Activated CD4-positive, alpha-beta T cell treated with anti-CD3 and anti-CD28 coated beads for 4 hours (primary cell): ENCODE measurements around the gene METTL18.
"Not testable (repeated sequence)": the region's sequence is repeated elsewhere in the genome, so short reads cannot be mapped to it uniquely, and the experiment has no call there.

Source experiments
- DNase-seq, 2 donors: peaks; one replicate each; pipeline ENCODE4 v3.0.0-alpha.2; 2020

METTL18 gene

DNA sequence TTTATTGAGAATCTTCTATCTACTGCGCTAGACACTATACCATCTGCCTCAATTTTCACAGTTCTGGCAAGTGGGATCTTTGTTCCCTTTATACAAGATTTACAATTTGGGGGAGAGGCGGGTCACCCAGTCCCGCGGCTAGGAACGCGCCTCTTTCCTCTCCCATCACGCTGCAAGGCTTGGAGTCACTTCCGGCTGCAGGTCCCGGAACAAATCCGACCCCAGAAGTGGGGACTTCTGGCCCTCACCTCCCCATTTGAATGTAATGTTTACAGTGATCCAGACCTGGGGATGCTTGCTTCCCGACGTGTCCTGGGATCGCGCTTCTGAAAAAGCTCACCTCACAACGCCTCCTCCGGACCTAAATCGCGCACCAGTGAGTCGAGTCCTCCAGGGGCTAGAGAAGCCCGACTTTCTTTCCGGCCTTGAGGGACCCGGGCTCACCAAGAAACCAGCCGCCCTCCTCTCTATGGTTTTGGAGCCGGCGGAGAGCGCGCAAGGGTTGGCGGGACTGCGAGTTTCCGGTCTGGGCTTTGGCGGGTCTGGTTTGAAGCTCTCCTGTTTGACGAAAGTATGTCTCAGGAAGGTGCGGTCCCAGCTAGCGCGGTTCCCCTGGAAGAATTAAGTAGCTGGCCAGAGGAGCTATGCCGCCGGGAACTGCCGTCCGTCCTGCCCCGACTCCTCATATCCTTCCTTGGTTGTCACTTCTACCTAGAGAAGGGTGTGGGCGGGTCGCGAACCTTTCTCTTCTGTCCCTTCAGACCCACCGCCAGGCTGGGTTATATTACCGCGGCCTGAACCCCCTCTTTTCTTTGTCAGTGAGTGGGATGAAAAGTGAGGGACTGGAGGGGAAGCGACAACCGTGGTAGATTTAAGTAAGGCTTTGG is at the start of gene METTL18:
Gene METTL18, minus strand, starts transcription at position 378 of the 887 bp plus-strand sequence. CDS start 1,212 bp downstream, outside the sequence.
- peak; percentile 87 to 89 for DNase-seq

DNA sequence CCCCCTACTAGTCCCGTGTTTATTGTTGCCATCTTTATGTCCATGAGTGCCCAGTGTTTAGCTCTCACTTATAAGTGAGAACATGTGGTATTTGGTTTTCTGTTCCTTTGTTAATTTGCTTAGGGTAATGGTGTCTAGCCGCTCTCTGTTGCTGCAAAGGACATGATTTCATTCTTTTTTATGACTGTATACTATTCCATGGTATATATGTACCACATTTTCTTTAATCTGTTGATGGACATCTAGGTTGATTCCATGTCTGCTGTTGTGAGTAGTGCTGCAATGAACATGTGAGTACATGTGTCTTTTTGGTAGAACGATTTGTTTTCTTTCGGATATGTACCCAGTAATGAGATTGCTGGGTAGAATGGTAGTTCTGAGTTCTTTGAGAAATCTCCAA is 44.2 kb upstream of the METTL18 start:
- DNase-seq: no peak

GRCh38 chr1:169836198-169836597 is 41.5 kb upstream of the METTL18 start:
- DNase-seq: no peak

- DNase-seq: no peak
Measured at GRCh38 chr1:169835647-169836046, 40.9 kb upstream of the METTL18 start.

- no peak for DNase-seq
Measured at GRCh38 chr1:169834869-169835268, 40.2 kb upstream of the METTL18 start.

GRCh38 chr1:169833179-169833901 is 38.6 kb upstream of the METTL18 start:
- DNase-seq: no peak

- no peak for DNase-seq
Measured at GRCh38 chr1:169829671-169830070, 35.0 kb upstream of the METTL18 start.

DNA sequence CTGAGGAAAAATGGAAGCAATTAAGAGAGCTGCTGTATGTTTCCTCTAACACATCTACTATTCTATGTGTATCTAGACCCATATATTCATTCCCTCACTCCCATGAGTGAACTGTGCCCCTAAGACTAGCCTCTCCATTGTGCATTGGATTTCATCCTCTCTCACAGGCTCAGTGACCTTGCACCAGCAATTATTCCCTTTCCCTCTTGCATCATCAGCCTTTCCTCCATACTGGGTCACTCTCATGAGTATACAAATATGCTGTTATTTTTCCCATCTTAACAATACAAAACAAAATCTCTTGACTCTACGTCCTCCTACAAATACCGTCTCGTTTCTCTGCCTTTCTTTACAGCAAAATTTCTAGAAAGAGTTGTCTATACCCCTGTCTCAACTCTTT is 29.4 kb upstream of the METTL18 start:
- DNase-seq: no peak

DNA sequence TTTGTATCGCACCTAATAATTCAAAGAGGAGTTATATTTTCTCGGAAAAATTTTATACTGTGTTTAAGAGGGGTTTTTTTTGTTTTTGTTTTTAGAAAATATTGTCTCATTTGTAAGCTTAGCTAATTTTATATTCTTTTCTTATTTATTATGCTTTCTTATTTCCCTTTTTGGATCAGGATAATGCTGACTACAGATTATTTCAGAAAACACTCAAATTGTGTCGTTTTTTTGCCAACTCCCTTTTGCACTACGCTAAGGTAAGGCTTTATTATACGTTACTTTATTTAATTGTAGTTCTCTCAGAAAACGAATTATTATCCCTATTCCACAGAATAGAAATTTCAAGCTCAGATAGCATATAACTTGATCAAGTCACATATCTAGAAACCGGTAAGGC is 26.8 kb upstream of the METTL18 start:
- no peak for DNase-seq

DNA sequence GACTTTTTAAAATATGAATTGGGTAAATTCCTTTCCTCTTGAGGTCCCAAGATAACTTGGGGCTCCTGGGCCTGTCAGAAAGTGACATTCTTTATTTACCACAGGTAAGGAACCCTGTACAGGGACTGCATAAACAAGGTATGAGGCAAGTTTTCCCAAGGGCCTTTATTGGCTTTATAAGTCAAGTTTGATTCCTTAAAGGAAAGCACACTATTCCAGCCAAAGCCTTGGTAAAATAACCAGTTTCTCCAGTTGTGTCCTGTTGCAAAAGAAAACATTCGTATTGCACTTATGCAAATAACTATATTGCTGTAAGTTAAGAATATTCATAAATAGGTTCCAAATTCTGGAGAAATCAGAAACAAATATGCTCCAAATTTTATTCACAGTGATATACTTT is 21.9 kb upstream of the METTL18 start:
- DNase-seq: no peak

- DNase-seq: no peak
Measured at GRCh38 chr1:169814265-169814664, 19.6 kb upstream of the METTL18 start.

DNA sequence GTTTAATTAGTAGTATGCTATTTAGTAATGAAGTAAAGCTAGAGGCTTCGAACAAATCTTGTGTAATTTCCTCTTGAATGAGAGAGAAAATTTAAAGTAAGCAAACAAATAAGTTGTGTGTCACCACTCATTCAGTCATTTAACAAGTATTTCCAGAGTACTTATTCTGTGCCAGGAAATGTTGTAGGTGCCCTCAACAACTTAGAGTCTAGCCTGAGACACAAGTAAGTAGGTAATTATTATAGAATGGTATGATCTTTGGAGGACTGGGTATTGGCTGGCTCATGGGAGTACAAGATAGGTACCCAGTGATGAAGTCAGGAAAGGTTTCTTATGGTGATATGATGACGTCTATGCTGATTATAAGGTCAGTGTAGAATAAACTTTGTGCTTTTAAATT is 17.4 kb upstream of the METTL18 start:
- DNase-seq: no peak

- not testable (repeated sequence) for DNase-seq
Measured at GRCh38 chr1:169811418-169812035, 16.8 kb upstream of the METTL18 start.

DNA sequence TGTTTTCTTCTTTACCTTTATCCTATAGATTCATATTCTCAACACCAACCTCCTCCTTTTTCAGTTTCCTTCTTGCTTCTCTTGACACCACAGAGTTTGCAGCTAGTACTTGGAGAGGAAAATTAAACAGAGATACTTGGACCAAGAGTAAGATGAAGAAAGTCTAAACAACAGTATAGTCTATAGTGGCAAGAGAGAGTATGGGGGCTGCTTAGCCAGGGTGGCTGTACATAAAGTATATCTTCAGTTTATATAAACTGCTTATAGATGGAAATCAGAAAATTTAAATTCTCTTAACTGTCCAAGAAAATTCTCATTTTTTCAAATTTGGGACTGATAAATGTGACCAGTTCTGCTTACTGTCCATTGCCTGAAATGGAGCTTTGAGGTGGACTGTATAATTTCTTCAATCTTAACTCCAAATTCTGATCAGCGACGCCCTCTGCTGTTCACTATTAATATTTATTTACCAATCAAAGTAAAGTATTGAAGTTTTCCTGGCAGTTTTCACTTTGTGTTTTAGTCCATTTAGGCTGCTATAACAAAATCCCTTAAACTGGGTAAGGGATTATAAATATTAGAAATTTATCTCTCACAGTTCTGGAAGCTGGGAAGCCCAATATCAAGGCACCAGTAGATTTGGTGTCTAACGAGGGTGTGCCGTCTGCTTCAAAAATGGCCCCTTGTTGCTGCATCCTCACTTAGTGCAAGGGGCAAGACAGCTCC is 14.8 kb upstream of the METTL18 start:
- DNase-seq: peak; percentile 24 to 38

DNA sequence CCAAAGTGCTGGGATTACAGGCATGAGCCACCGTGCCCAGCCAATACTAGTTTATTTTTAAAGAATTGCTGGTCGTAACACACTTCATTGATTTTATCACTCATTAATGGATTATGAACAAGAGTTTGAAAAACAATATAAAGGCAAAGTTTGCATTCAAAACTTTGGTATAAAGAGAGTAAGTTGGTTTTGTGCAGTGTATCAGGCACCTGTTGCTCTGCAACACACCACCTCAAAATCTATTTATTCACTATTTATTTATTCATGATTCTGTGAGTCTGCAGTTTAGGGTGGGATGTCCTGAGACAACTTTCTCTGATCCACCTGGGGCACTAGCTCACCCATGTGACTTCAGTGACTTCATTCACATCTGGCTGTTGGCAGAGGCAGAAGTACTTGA is 10.2 kb upstream of the METTL18 start:
- no peak for DNase-seq

- no peak for DNase-seq
Measured at GRCh38 chr1:169802888-169803287, 8.2 kb upstream of the METTL18 start.

GRCh38 chr1:169797281-169797680 is 2.6 kb upstream of the METTL18 start:
- no peak for DNase-seq

DNA sequence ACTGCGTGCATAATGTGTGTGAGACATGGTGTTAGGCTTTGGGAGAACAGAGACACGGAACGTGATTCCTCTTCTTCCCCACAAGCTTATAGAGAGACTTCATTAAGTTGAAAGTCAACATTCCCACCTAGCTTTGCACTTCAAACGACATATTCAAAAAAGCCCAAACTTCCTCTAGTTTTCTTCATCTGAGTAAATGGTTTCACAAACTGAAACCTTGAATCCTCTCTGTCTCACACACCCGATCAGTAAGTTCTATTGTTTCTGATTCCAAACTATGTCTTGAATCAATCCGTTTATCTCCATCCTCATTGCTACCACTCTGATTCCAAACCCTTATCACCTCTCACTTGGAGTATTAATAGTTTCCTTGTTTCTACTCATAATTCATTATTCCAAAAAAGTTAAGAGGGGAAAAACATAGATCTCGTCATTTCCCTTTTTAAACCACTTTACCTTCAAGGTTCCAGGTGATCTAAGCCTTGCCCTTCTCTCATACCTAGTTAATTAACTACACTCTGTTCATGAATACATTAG is 1.6 kb upstream of the METTL18 start:
- no peak for DNase-seq

GRCh38 chr1:169795687-169796086 is 980 bp upstream of the METTL18 start:
- no peak for DNase-seq

- DNase-seq: no peak
Measured at GRCh38 chr1:169793730-169794129, 977 bp downstream of the METTL18 start.

GRCh38 chr1:169788402-169788801 is 6.3 kb downstream of the METTL18 start:
- no peak for DNase-seq

- DNase-seq: no peak
Measured at GRCh38 chr1:169786974-169787373, 7.7 kb downstream of the METTL18 start.

DNA sequence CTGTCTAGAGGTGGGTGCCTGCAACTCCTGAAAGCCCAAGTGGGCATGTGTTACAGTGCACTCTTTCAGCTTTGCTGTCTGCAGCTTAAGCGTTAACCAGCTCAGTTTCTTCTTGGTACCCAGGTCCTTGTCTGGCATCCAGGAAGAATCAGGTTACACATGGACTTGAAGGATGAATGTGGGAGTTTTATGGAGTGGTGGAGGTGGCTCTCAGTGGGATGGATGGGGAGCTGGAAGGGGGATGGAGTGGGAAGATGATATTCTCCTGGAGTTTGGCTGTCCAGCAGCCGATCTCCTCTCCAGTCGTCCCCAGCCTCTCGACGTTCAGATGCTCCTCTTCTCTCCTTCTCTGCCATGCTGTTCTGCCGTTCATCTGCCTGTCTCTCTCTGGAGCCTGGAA is 9.4 kb downstream of the METTL18 start:
- no peak for DNase-seq
